ENCODE data around the gene AUTS2.

AUTS2 gene

DNA sequence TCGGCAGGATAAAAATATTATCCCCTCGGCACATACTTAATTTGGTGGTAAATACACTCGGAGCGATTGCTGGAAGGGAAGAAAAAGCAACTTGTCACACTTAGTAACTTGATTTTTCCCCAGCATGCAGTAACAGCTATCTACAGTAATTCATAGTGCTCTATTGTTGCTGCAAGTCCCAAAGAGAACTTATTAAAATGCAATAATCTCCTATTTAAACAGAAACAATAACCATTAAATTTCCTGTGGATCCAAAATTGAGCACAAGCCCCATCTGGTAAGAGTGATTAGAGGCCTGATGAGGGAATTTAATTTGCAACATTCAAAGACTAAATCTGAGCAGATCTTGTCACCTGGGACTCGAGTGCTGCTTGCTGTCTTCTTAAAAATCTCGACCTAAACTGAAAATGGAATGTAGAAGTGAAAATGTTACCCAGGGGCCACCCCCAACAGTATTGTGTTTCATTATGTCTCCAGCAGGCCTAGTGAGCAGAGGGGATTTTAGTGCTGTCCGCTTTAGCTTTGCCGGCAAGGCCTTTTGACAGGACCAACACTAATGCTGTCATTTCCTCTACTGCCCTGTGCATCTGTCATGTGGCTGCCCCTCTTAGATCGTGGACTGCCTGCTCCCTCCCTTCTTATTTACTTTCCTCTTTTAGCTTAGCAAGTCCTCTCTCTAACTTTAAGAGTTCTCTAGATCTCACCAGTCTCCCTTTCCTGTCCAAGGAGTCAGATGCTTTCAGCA is 639.7 kb downstream of the AUTS2 start:
- POLR2A ChIA-PET: no interaction called here
- CTCF ChIA-PET: no interaction called here
- no peak for DNase-seq (ENCODE audit: low read depth, low spot score)

DNA sequence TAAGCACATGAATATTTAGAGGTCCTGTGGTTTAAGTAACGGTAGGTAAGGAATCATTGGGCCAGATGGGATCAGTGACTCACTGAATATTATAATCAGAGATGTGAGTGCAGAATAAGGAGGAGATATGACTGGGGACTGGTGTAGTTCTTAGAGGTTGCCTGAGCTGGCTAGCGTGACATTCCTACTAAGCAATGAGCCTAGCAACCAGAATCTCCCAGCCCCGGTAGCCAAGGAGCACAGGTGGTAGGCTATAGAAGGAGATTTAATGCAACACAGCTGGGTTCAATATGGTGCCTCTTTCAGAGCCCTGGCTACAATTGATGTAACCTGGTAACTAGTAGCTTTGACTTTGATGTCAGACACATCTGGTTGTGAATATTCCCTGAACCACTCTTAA is 641.6 kb downstream of the AUTS2 start:
- TF ChIP-seq, protein P1, sequence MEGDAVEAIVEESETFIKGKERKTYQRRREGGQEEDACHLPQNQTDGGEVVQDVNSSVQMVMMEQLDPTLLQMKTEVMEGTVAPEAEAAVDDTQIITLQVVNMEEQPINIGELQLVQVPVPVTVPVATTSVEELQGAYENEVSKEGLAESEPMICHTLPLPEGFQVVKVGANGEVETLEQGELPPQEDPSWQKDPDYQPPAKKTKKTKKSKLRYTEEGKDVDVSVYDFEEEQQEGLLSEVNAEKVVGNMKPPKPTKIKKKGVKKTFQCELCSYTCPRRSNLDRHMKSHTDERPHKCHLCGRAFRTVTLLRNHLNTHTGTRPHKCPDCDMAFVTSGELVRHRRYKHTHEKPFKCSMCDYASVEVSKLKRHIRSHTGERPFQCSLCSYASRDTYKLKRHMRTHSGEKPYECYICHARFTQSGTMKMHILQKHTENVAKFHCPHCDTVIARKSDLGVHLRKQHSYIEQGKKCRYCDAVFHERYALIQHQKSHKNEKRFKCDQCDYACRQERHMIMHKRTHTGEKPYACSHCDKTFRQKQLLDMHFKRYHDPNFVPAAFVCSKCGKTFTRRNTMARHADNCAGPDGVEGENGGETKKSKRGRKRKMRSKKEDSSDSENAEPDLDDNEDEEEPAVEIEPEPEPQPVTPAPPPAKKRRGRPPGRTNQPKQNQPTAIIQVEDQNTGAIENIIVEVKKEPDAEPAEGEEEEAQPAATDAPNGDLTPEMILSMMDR (IDR thresholded peaks at IDR 0.05; ENCODE audit: insufficient read depth, low read length, missing control alignments): no peak
- POLR2A ChIA-PET: no interaction called here
- no peak overlapping the region for H3K4me3 ChIP-seq (ENCODE audit: low read depth, low read length)
- CTCF ChIA-PET: no interaction called here
- no peak for DNase-seq (ENCODE audit: low read depth, low spot score)

More for the DNA sequence above, 639.7 kb downstream of the AUTS2 start:
- no peak overlapping the region for H3K4me3 ChIP-seq (ENCODE audit: low read depth, low read length)
- TF ChIP-seq, protein P1 (IDR thresholded peaks at IDR 0.05; ENCODE audit: insufficient read depth, low read length, missing control alignments): no peak

DNA sequence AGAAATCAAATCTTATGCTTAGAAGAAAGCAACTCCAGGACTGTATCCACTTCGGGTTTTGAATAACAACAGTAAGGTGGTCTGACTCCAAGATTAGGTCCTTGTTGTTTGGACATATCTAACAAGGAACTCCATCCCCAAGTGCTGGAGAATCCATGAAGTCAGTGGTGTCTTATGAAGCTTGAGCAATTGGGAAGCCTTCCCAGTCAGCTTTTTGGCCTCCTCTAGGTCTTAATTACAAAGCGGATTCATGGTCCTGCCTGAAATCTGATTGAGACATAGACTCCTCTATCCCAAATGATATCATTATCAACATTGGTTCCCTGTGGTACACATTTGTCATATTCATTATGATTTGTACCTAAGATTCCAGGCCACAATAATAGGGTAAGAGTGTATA is 642.6 kb downstream of the AUTS2 start:
- DNase-seq (ENCODE audit: low read depth, low spot score): no peak
- CTCF ChIA-PET: no interaction called here
- TF ChIP-seq, protein P1 (IDR thresholded peaks at IDR 0.05; ENCODE audit: insufficient read depth, low read length, missing control alignments): no peak
- POLR2A ChIA-PET: no interaction called here
- H3K4me3 ChIP-seq (ENCODE audit: low read depth, low read length): no peak overlapping the region

DNA sequence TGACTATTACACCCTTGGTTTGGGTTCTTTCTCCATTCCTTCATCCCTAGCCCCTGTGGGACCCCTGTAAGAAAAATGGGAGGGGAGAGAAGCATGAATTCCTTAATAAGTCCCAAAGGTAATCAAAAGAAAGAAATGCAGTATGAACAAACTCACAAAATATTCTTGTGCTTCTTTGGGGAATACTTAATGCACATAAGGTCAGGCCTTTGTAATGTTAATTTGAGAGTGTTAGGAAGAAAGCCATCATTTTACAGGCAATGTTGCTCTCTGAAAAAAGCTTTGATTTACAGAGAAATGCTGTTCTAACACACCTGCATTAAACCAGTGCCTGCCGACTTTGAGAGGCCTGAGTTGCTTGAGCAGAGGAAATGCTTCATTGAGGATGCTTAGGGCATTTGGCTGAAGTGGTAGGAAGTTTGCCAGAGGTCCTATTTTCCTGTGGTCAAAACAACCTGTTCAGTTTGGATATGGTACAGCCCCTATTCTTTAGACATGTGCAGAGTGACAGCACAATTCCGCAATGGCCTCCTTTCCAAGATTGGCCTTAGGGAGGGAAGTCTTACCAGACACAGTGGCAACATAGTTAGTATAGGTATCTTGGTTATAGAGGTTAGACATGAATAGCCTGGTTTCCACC is 643.4 kb downstream of the AUTS2 start:
- DNase-seq (ENCODE audit: low read depth, low spot score): no peak
- TF ChIP-seq, protein P1 (IDR thresholded peaks at IDR 0.05; ENCODE audit: insufficient read depth, low read length, missing control alignments): no peak
- POLR2A ChIA-PET: no interaction called here
- H3K4me3 ChIP-seq (ENCODE audit: low read depth, low read length): no peak overlapping the region
- CTCF ChIA-PET: no interaction called here

DNA sequence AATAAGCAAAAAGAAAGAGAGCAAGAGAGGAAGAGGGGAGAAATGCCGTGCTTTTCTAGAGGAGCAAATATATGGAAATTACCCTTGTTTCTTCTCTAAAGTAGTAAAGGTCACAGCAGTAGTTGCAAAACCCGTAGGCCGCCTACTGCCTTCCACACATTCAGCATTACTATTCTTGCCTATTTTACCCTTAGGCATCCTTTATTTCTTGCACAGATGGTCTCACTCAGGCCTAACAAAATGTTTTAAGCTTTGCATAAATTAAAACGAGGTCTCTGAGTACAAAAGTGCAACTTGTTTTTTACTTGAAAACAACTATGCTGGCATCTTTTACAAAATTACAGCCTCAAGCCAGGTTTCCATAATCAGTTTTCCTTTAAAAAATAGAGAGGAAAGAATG is 644.6 kb downstream of the AUTS2 start:
- POLR2A ChIA-PET: no interaction called here
- CTCF ChIA-PET: no interaction called here
- H3K4me3 ChIP-seq (ENCODE audit: low read depth, low read length): no peak overlapping the region
- TF ChIP-seq, protein P1 (IDR thresholded peaks at IDR 0.05; ENCODE audit: insufficient read depth, low read length, missing control alignments): no peak
- no peak for DNase-seq (ENCODE audit: low read depth, low spot score)

DNA sequence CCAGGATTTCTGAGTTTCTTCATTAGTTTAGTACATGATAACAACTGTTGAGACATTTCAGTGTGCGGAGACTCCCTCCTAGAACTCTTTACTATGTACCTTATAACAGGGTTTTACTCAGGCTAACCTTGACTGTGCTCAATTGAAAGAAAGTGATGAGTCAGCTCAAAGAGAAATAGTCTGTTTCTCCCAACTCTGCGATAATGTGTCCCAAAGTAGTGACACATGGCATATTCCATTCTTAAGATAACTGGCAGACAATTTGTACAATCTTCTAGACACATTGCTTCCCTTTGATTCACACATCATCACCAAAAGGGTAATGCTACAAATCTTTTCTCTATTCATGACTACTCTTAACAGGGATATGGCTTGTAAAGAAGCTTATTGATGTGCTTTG is 645.2 kb downstream of the AUTS2 start:
- TF ChIP-seq, protein P1 (IDR thresholded peaks at IDR 0.05; ENCODE audit: insufficient read depth, low read length, missing control alignments): no peak
- ChIA-PET CTCF (no interaction called here), POLR2A (no interaction called here)
- H3K4me3 ChIP-seq (ENCODE audit: low read depth, low read length): no peak overlapping the region
- DNase-seq (ENCODE audit: low read depth, low spot score): no peak
